ENCODE results near the gene MYH8. TPM values are rescaled to one million over a fixed set of nuclear protein-coding genes. Genes with fewer than 3 reads are reported as not detected.

The MYH8 gene
- total and polyA plus RNA-seq, 2 of the 13 experiments (the other 11 are each of a cell fraction or from before 2014, with no cell fraction given): not detected

DNA sequence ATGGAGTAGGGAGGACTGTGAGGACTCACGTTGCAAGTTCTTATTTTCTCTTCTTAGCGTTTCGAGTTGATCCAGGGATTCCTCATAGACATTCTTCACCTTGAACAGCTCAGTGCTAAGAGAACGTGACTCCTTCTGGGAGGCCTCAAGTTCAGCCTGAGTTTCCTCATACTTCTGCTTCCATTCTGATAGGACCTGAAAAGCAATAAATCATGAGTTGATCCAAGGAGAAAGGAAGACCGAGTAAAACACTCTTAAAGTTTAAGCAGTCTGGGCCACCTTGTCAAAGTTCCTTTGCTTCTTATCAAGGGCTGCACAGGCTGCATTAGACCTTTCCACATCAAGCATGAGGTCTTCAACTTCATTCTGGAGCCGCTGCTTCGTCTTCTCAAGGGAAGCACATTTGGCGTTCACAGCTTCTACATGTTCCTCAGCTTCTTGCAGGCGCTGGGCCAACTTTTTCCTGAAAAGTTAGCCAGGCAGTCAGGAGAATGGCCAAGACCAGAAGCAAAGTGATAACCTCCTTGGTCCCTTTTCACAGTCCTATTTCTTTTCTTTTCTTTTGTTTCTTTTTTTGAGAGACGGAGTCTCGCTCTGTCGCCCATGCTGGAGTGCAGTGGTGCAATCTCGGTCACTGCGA is 25.1 kb downstream of the MYH8 start:
- Histone ChIP-seq H3K9me3 (ENCODE audit: low read length) (no peaks in the 10 kb centered on the region), H3K27ac (ENCODE audit: extremely low read length, insufficient read depth, low read length) (no peak overlapping the region), H3K9ac (ENCODE audit: insufficient read depth, low read depth, low read length) (no peak overlapping the region), H3K79me2 (ENCODE audit: insufficient read depth, low read length) (no peaks in the 10 kb centered on the region), H2AFZ (ENCODE audit: low read length) (no peak overlapping the region), H4K20me1 (ENCODE audit: insufficient read depth, low read length) (no peaks in the 10 kb centered on the region), H3K27me3 (ENCODE audit: control insufficient read depth in 1 of 2, insufficient read depth in 2 of 2, low read length in 2 of 2) (peaks cover 0 to 2% of the 10 kb centered on the region in 2 experiments; a peak in 1 of 5 replicates), H3K36me3 (replicated peaks in 1 of 2; ENCODE audit: control insufficient read depth in 1 of 2, insufficient read depth in 2 of 2, low read length in 2 of 2) (no peaks in the 10 kb centered on the region), H3K4me2 (ENCODE audit: low read depth, low read length) (no peak overlapping the region), H3K4me3 (replicated peaks in 1 of 3; ENCODE audit: insufficient read depth in 1 of 3, low read depth in 2 of 3, low read length in 3 of 3) (no peak overlapping the region), H3K4me1 (ENCODE audit: insufficient read depth, low read length) (no peaks in the 10 kb centered on the region)
- DNase-seq (ENCODE audit: low spot score): no peak
- in situ Hi-C loops (cut with HindIII; ENCODE audit: extremely low pct_ligation_motif_present, low pct_unique_long_range_greater_than_20kb) (no loop called here), intact Hi-C loops (cut with micrococcal nuclease; ENCODE audit: unreplicated experiment) (no loop called here)
- POLR2A ChIA-PET: no interaction called here
- no TSS peak for BruUV-seq (replicated peaks)
- ATAC-seq: no peak
- CTCF ChIA-PET (ENCODE audit: low intra/inter-chr PET ratio, low total read pairs): no interaction called here
- TF ChIP-seq ISL2 (CRISPR knock-in tag; IDR thresholded peaks at IDR 0.05): no peak
- TF ChIP-seq ZNF619 (CRISPR knock-in tag; IDR thresholded peaks at IDR 0.05): no peak
- no peak for TF ChIP-seq ZNF558 (CRISPR knock-in tag; IDR thresholded peaks at IDR 0.05; ENCODE audit: borderline replicate concordance)
- TF ChIP-seq, protein P1, sequence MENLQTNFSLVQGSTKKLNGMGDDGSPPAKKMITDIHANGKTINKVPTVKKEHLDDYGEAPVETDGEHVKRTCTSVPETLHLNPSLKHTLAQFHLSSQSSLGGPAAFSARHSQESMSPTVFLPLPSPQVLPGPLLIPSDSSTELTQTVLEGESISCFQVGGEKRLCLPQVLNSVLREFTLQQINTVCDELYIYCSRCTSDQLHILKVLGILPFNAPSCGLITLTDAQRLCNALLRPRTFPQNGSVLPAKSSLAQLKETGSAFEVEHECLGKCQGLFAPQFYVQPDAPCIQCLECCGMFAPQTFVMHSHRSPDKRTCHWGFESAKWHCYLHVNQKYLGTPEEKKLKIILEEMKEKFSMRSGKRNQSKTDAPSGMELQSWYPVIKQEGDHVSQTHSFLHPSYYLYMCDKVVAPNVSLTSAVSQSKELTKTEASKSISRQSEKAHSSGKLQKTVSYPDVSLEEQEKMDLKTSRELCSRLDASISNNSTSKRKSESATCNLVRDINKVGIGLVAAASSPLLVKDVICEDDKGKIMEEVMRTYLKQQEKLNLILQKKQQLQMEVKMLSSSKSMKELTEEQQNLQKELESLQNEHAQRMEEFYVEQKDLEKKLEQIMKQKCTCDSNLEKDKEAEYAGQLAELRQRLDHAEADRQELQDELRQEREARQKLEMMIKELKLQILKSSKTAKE (CRISPR knock-in tag; IDR thresholded peaks at IDR 0.05; ENCODE audit: borderline replicate concordance): no peak
- TF ChIP-seq ZNF3 (CRISPR knock-in tag; IDR thresholded peaks at IDR 0.05): no peak
- no peak for TF ChIP-seq ELK4 (CRISPR knock-in tag; IDR thresholded peaks at IDR 0.05; ENCODE audit: borderline replicate concordance)
- TF ChIP-seq TBL1XR1 (IDR thresholded peaks at IDR 0.05; ENCODE audit: borderline replicate concordance, low read length, partially characterized antibody): no peak
- no peak for TF ChIP-seq ZNF543 (CRISPR knock-in tag; IDR thresholded peaks at IDR 0.05)
- TF ChIP-seq, protein P2, sequence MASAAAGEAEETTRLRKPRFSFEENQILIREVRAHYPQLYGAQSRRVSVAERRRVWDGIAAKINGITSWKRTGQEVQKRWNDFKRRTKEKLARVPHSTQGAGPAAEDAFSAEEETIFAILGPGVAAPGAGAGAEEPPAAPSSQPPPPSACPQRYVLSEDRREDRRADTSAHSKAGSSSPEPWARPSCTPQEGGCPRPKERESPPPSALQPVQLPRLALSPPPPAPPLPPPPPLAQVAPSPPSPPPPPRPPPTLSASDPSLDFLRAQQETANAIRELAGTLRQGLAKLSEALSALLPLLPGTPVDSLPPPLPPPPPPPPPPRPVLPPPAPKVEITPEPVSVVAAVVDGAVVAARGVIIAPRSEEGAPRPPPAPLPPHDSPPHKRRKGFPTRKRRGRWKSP (CRISPR knock-in tag; IDR thresholded peaks at IDR 0.05): no peak
- TF ChIP-seq ZNF20 (CRISPR knock-in tag; IDR thresholded peaks at IDR 0.05): no peak
- no peak for TF ChIP-seq USF2 (IDR thresholded peaks at IDR 0.05; ENCODE audit: low read depth, low read length)
- no peak for TF ChIP-seq USF2 (CRISPR knock-in tag; IDR thresholded peaks at IDR 0.05; ENCODE audit: borderline replicate concordance)
- FAIRE-seq: no peak
- WGBS (ENCODE audit: low lambda C conversion rate): 51% methylated on average over 14 of the region's 14 CpGs

All from HepG2 (cell line).